ENCODE results near the gene VASN. TPM values are rescaled to one million over a fixed set of nuclear protein-coding genes. Genes with fewer than 3 reads are reported as not detected.
A peak's percentile ranks its signal among the peaks of the same experiment; 100 is the strongest.

VASN gene
- total and polyA plus RNA-seq, 10 of the 15 experiments (the other 5 are each of a cell fraction or from before 2014, with no cell fraction given): 0.02 to 0.19 (median 0.14) TPM; not detected in 6

DNA sequence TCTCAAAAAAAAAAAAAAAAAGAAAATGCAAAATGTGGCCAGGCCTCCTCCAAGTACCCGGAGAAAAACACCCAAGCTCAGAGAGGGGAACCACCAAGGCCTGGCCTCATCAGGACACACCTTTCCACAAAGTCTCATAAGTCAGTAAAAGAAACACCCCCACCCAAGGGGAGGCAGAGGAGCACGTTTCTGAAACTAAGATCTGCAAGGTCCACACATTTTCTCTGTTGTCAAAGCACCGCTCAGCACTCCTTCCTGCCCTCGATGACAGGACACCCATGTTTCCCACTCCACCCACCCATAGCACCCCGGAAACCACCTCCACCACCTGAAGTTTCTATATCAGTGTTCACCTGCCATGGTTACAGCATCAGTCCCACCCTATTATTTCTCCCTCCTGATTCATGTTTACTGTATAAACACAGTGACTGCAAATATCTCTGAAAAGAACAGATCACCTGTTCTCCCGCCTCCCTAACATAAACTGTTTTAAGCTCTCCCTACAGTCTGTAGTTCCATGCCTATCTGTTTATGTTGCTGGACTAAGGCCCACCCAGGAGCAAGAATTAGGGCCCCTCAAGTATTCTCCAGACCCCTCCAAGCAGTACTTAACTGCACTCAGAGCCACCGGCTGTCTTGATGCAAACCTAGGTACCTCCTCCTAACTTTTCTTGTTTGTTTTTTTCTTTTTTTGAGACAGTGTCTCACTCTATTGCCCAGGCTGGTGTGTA lies 42.7 kb downstream of the VASN start (continued):
- TF ChIP-seq, protein P1, sequence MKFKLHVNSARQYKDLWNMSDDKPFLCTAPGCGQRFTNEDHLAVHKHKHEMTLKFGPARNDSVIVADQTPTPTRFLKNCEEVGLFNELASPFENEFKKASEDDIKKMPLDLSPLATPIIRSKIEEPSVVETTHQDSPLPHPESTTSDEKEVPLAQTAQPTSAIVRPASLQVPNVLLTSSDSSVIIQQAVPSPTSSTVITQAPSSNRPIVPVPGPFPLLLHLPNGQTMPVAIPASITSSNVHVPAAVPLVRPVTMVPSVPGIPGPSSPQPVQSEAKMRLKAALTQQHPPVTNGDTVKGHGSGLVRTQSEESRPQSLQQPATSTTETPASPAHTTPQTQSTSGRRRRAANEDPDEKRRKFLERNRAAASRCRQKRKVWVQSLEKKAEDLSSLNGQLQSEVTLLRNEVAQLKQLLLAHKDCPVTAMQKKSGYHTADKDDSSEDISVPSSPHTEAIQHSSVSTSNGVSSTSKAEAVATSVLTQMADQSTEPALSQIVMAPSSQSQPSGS (IDR thresholded peaks at IDR 0.05; ENCODE audit: low read length): peak; percentile 28; the same call in 1 of the 2 replicates
- TF ChIP-seq NFYA (IDR thresholded peaks at IDR 0.05; ENCODE audit: borderline replicate concordance, low read depth, low read length): no peak
- no peak for TF ChIP-seq NFYB (IDR thresholded peaks at IDR 0.05; ENCODE audit: insufficient read depth, low read depth, low read length)
- TF ChIP-seq LARP7 (IDR thresholded peaks at IDR 0.05): no peak
- no peak; the same call in 1 of the 2 replicates for TF ChIP-seq MEF2A (IDR thresholded peaks at IDR 0.05; ENCODE audit: insufficient read depth, low read depth, low read length)
- no peak for TF ChIP-seq E4F1 (IDR thresholded peaks at IDR 0.05; ENCODE audit: borderline replicate concordance, partially characterized antibody)
- TF ChIP-seq ZBTB11 (CRISPR knock-in tag; IDR thresholded peaks at IDR 0.05): no peak
- peak; percentile 85; the same call in 1 of the 2 replicates for TF ChIP-seq MTA3 (IDR thresholded peaks at IDR 0.05; ENCODE audit: borderline replicate concordance, low read length)
- no peak for TF ChIP-seq RFX5 (IDR thresholded peaks at IDR 0.05; ENCODE audit: low read depth, low read length)
- TF ChIP-seq ZNF384 (IDR thresholded peaks at IDR 0.05; ENCODE audit: borderline replicate concordance, low read depth, low read length): peak; percentile 83
- TF ChIP-seq SP1 (IDR thresholded peaks at IDR 0.05; ENCODE audit: low read depth, low read length): peak; percentile 60
- TF ChIP-seq CREB1 (IDR thresholded peaks at IDR 0.05; ENCODE audit: low read depth): peak; percentile 51
- TF ChIP-seq PAX8 (IDR thresholded peaks at IDR 0.05): no peak
- no peak for TF ChIP-seq ZNF592 (IDR thresholded peaks at IDR 0.05)
- TF ChIP-seq SMC3 (IDR thresholded peaks at IDR 0.05; ENCODE audit: borderline replicate concordance, low read length): no peak
- TF ChIP-seq NR2C1 (IDR thresholded peaks at IDR 0.05): no peak
- TF ChIP-seq SMAD1 (IDR thresholded peaks at IDR 0.05; ENCODE audit: low read depth, partially characterized antibody): peak; percentile 62

Measured in GM12878 (cell line).